DOHH2 (cell line): ENCODE measurements around the gene PCDHGA4.

Experiments
- H3F3A ChIP-seq: fragments of 200-600 bp; sonication (generic), shearing (Covaris generic); 2 replicates; pipeline ENCODE4 v1.6.0; 2016; ENCODE audit warnings: antibody characterized with exemption, mild to moderate bottlenecking; ENCODE audit not compliant: control insufficient read depth, insufficient read depth
- H3K27ac ChIP-seq: fragments of 200-600 bp; sonication (generic); 2 replicates; pipeline ENCODE4 v1.5.1; 2014; ENCODE audit warnings: low read depth, mild to moderate bottlenecking, low read length, moderate library complexity
- H3K27me3 ChIP-seq: fragments of 200-600 bp; sonication (generic); 2 replicates; pipeline ENCODE4 v1.6.1; 2014; ENCODE audit warnings: mild to moderate bottlenecking, low read length, mixed read lengths; ENCODE audit not compliant: control insufficient read depth
- H3K36me3 ChIP-seq: fragments of 200-600 bp; sonication (generic); 2 replicates; pipeline ENCODE4 v1.6.1; 2014; ENCODE audit warnings: mild to moderate bottlenecking, low read length, moderate library complexity, mixed read lengths; ENCODE audit not compliant: control insufficient read depth
- H3K4me1 ChIP-seq: fragments of 200-600 bp; sonication (generic); 2 replicates; pipeline ENCODE4 v1.6.1; 2014; ENCODE audit warnings: mild to moderate bottlenecking, low read length, mixed read lengths; ENCODE audit not compliant: control insufficient read depth
- H3K4me2 ChIP-seq: fragments of 200-600 bp; sonication (generic); 2 replicates; pipeline ENCODE4 v1.6.0; 2014; ENCODE audit warnings: mild to moderate bottlenecking, low read length, moderate library complexity
- H3K4me3 ChIP-seq: fragments of 200-600 bp; sonication (generic); 2 replicates; pipeline ENCODE4 v1.5.1; 2014; ENCODE audit warnings: mild to moderate bottlenecking, low read length, mixed read lengths
- H3K79me2 ChIP-seq: fragments of 200-600 bp; sonication (generic); 2 replicates; pipeline ENCODE4 v1.6.1; 2014; ENCODE audit warnings: mild to moderate bottlenecking, low read length, mixed read lengths; ENCODE audit not compliant: control insufficient read depth
- H3K9me2 ChIP-seq: fragments of 200-600 bp; sonication (generic); replicated peaks from 2 replicates; pipeline ENCODE4 v1.6.1; 2014; ENCODE audit warnings: mild to moderate bottlenecking, low read length, mixed read lengths; ENCODE audit not compliant: control insufficient read depth
- H3K9me3 ChIP-seq: fragments of 200-600 bp; sonication (generic); 2 replicates; pipeline ENCODE4 v1.6.1; 2014; ENCODE audit warnings: antibody characterized with exemption, low read length, mixed read lengths; ENCODE audit not compliant: control insufficient read depth, insufficient read depth
- H4K20me1 ChIP-seq: fragments of 200-600 bp; sonication (generic); 2 replicates; pipeline ENCODE4 v1.6.0; 2014; ENCODE audit warnings: low read depth, mild to moderate bottlenecking, antibody characterized with exemption, low read length, moderate library complexity; ENCODE audit not compliant: control insufficient read depth, insufficient read depth
- EZH2phosphoT487 ChIP-seq: fragments of 200-600 bp; sonication (generic); IDR thresholded peaks from 2 replicates; pipeline ENCODE4 v1.6.1; 2017; ENCODE audit warnings: borderline replicate concordance, mild to moderate bottlenecking, antibody characterized with exemption, low read length, moderate library complexity, mixed read lengths
- TF ChIP-seq, protein P1 (sequence below): fragments of 200-600 bp; sonication (generic); IDR thresholded peaks from one replicate; pipeline ENCODE4 v1.5.1; 2014; ENCODE audit warnings: antibody characterized with exemption, mild to moderate bottlenecking, low read depth, low read length; ENCODE audit not compliant: poor library complexity, severe bottlenecking

PCDHGA4 gene

DNA sequence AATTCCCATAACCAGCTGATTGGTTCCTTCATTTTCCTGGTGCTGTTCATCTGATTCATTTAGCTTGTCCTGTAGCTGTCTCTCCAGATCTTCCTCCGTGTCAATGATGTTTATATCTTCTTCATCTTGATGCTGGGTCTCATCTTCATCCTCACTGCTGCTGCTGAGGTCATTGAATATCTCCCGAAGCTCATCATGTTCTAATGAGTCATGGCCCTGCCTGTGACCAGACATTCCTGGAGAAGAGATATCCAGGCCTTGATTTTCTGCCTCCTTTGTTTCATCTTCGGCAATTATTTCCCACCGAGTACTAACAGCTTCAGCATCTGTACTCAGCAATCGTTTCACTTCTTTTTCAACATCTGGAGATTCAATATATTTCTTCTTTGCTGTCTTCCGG lies 35.6 kb upstream of the PCDHGA4 start:
- Histone ChIP-seq H3K79me2 (peaks cover 63% of the 10 kb centered on the region), H3K27me3 (no peaks in the 10 kb centered on the region), H3K4me2 (peak overlapping the region; percentile 66), H3K4me3 (peak overlapping the region; percentile 82), H4K20me1 (no peaks in the 10 kb centered on the region), H3K36me3 (peaks cover 58% of the 10 kb centered on the region), H3K9me2 (no peaks in the 10 kb centered on the region), H3K9me3 (peaks cover 50% of the 10 kb centered on the region), H3K4me1 (peaks cover 28% of the 10 kb centered on the region), H3K27ac (no peak overlapping the region), H3F3A (no peaks in the 10 kb centered on the region)
- TF ChIP-seq, protein P1, sequence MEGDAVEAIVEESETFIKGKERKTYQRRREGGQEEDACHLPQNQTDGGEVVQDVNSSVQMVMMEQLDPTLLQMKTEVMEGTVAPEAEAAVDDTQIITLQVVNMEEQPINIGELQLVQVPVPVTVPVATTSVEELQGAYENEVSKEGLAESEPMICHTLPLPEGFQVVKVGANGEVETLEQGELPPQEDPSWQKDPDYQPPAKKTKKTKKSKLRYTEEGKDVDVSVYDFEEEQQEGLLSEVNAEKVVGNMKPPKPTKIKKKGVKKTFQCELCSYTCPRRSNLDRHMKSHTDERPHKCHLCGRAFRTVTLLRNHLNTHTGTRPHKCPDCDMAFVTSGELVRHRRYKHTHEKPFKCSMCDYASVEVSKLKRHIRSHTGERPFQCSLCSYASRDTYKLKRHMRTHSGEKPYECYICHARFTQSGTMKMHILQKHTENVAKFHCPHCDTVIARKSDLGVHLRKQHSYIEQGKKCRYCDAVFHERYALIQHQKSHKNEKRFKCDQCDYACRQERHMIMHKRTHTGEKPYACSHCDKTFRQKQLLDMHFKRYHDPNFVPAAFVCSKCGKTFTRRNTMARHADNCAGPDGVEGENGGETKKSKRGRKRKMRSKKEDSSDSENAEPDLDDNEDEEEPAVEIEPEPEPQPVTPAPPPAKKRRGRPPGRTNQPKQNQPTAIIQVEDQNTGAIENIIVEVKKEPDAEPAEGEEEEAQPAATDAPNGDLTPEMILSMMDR, result no peak

DNA sequence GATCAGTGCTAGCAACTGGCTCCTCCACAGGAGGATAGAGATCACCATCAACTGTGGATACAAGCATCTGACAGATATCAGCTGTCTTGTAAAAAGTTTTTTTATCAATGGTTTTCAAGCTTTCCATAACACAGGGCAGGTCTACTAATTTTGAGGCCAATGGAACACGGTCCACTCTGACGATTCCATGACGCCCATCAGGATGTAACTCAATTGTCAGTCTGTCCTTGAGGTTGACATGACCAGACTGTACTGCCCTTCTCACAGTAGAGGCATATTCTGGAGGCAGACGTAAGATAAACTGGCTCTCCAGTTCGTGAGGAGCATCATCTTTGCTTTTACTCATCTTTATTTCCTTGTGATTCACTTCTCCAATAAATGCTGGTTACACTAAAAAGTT lies 35.1 kb upstream of the PCDHGA4 start:
- Histone ChIP-seq H3K9me3 (peaks cover 46% of the 10 kb centered on the region), H3F3A (no peaks in the 10 kb centered on the region), H4K20me1 (no peaks in the 10 kb centered on the region), H3K36me3 (peaks cover 53% of the 10 kb centered on the region), H3K27ac (peak overlapping the region; percentile 79), H3K9me2 (no peaks in the 10 kb centered on the region), H3K4me2 (peak overlapping the region; percentile 66), H3K4me3 (peak overlapping the region; percentile 82), H3K79me2 (peaks cover 58% of the 10 kb centered on the region), H3K27me3 (no peaks in the 10 kb centered on the region), H3K4me1 (peaks cover 26% of the 10 kb centered on the region)
- TF ChIP-seq EZH2phosphoT487, result no peak
- TF ChIP-seq, protein P1, result no peak

DNA sequence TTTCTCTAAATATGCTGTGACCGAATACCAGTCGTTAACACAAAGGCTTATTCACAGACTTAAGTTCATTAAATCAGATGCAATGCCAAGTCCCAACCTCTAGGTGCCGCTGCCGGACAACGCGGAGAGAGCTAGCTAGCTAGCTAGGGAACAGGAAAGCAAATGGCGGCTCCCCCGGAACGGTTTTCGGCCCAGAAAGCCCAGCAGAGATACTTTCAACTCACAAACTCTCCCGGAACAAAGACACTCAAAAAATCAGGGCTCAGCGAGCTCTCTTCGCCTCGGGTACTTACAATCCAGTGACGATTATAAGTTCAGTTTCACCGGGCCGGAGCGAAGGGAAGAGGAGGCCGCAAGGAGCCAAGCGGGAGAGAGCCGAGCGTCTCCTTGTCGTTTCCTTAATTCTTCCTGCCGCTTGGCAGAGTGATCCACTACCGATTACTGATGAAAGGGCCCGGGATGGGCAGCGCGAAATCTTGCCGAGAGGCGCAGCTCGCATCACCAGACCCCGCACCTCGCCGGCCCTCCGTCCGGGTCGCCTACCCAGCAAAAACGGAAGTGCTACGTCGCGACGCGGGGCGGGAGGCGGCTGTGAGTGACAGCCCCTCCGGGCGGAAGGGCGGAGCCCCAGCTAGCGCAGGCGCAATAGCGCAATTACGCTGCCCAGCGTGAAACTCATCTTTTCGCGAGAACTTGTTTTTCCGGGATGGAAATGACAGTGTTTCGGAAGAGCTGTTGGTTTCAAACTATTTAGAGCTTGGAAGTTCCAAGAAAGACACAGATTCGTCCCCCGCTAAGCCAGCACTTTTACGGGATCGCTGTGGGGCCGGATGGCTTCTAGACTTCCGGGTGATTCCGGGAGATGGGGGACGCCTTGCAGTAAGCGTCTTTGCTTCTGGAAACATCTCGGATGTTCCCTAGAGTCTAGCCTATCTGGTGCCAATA lies 34.3 kb upstream of the PCDHGA4 start, which contains the start of gene TAF7:
Gene TAF7 (minus strand): TSS at position 560 of the 945 bp plus-strand sequence. CDS start 740 bp downstream, outside the sequence.
- no peaks in the 10 kb centered on the region for H3F3A ChIP-seq
- peaks cover 50% of the 10 kb centered on the region for H3K79me2 ChIP-seq
- peaks cover 45% of the 10 kb centered on the region for H3K36me3 ChIP-seq
- peak within 1 kb of the TSS; percentile 79 for H3K27ac ChIP-seq
- peak within 1 kb of the TSS; percentile 82 for H3K4me3 ChIP-seq
- H4K20me1 ChIP-seq, result no peaks in the 10 kb centered on the region
- H3K4me2 ChIP-seq, result peak within 1 kb of the TSS; percentile 66
- H3K27me3 ChIP-seq, result no peaks in the 10 kb centered on the region
- H3K9me2 ChIP-seq, result no peaks in the 10 kb centered on the region
- H3K9me3 ChIP-seq, result peaks cover 39% of the 10 kb centered on the region
- peaks cover 26% of the 10 kb centered on the region for H3K4me1 ChIP-seq
- TF ChIP-seq EZH2phosphoT487, result no peak
- TF ChIP-seq, protein P1, result peak; percentile 87
